Heart right ventricle (tissue), 16 donors: Measurements from ENCODE around the gene ATP6V0C. TPM values are rescaled to one million over a fixed set of nuclear protein-coding genes. Genes with fewer than 3 reads are reported as not detected.

Source experiments
- ATAC-seq, 8 donors: fragments of 200-7000 bp; cut with Tn5 transposase; one replicate each; pipeline ENCODE4 v1.9.1; 2020; ENCODE audit warnings: mild to moderate bottlenecking in 8 of 8, moderate library complexity in 8 of 8, moderate number of reproducible peaks in 1 of 8
- DNase-seq, 2 donors: peaks; one replicate each; pipeline ENCODE4 v3.0.0-alpha.2; 2020
- H3K27ac ChIP-seq, 10 donors: fragments of 200-600 bp; sonication (generic) in 2 of 10; one replicate each; pipeline versions ENCODE4 v1.5.0 to v1.8.0; 2020 to 2022; ENCODE audit warnings: mild to moderate bottlenecking in 3 of 10
- H3K27me3 ChIP-seq, 7 donors: fragments of 200-600 bp; one replicate each; pipeline ENCODE4 v1.8.0; 2021 to 2022; ENCODE audit warnings: mild to moderate bottlenecking in 2 of 7
- H3K36me3 ChIP-seq, 9 donors: fragments of 200-600 bp; sonication (generic) in 1 of 9; one replicate each; pipeline versions ENCODE4 v1.5.0 to v1.8.0; 2020 to 2022; ENCODE audit warnings: mild to moderate bottlenecking in 2 of 9
- H3K4me1 ChIP-seq, 9 donors: fragments of 200-600 bp; sonication (generic) in 1 of 9; one replicate each; pipeline versions ENCODE4 v1.5.0 to v1.8.0; 2020 to 2022; ENCODE audit warnings: mild to moderate bottlenecking in 4 of 9
- H3K4me3 ChIP-seq, 10 donors: fragments of 200-600 bp; sonication (generic) in 2 of 10; one replicate each; pipeline versions ENCODE4 v1.5.0 to v1.8.0; 2020 to 2022; ENCODE audit warnings: mild to moderate bottlenecking in 7 of 10, moderate library complexity in 2 of 10
- H3K9me3 ChIP-seq, 11 donors: fragments of 200-600 bp in 10 of 11; sonication (generic) in 2 of 11; one replicate each; pipeline versions ENCODE4 v1.5.0 to v1.8.0; 2013 to 2022; ENCODE audit warnings: mild to moderate bottlenecking in 2 of 11, control low read depth in 1 of 11, moderate library complexity in 1 of 11
- WGBS, 2 donors: extraction: QIAGEN DNeasy Blood & Tissue Kit; methylation state at CpG; one replicate each; pipeline ENCODE4 v1.1.7; 2013; ENCODE audit warnings: inconsistent platforms in 1 of 2; 5-methylcytosine and 5-hydroxymethylcytosine counted together
- intact Hi-C, 10 donors: fragments of 100-400 bp; cut with DNase I; formaldehyde crosslinking; loops; one replicate each; pipeline versions ENCODE4 v1.11.1 to v1.14.2; 2022
- polyA plus RNA-seq, 2 donors: library from polyadenylated mRNA; stranded (reverse); fragments of 200-250 nt; gene quantifications; one replicate each; pipeline ENCODE4 v1.2.3, GENCODE V29; 2013
- total RNA-seq, 10 donors: library from RNA; stranded (reverse); fragmentation: NEBNext Ultra II Directional in 3 of 10; extraction: Animal tissue kit (Norgen Biotek cat#: 25700) in 3 of 10; gene quantifications; one replicate each; pipeline versions ENCODE4 v1.2.1 to v1.2.4, GENCODE V29; 2021 to 2023
- TF ChIP-seq, protein P1 (sequence below), 9 donors: fragments of 200-600 bp; sonication (generic) in 2 of 9; IDR thresholded peaks; one replicate each; pipeline versions ENCODE4 v1.5.0 to v1.8.0; 2021 to 2022; ENCODE audit warnings: antibody characterized with exemption in 9 of 9, mild to moderate bottlenecking in 5 of 9, moderate library complexity in 1 of 9
- donor health status: Arrhythmogenic right ventricular cardiomyopathy.
- donor health status: ischemic (EF 13 %, LVEDD 7.1; RV severe dilation, severe dysfunction).
- donor health status: healthy with polysubstance abuse.
- donor health status: DM: no; HTN: yes; CAD: no.
- donor health status: DM: no; HTN: no; CAD: no.
- donor health status: ischemic (EF 25% LVEDD 6.9; RV normal size, moderate dysfunction).
- donor health status: ischemic (EF 25% LVEDD 5.7; RV mildly dilated, moderate dysfunction).
- donor health status: healthy.
- donor health status: DM: yes; HTN: yes; CAD: no.
- donor health status: Ischemic cardiomyopathy.
- donor health status: ischemic (EF 35%, LVEDD 5.7; RV mildly dilated, moderate dysfunction).
- donor health status: nonischemic (EF 11% LVEDD 7.7; RV severe dilation, severe dysfunction).
- donor health status: DM: yes; HTN: yes; CAD: no.
- donor health status: PGD.
- donor health status: ischemic (EF 29% LVEDD 5.4; RV normal size, mild dysfunction).
- donor health status: nonischemic (EF 23%, LVEDD 6.1; RV moderate dilation, normal function).

ATP6V0C gene
- total and polyA plus RNA-seq, 12 donors = 58.5 to 243 (median 130) TPM

DNA sequence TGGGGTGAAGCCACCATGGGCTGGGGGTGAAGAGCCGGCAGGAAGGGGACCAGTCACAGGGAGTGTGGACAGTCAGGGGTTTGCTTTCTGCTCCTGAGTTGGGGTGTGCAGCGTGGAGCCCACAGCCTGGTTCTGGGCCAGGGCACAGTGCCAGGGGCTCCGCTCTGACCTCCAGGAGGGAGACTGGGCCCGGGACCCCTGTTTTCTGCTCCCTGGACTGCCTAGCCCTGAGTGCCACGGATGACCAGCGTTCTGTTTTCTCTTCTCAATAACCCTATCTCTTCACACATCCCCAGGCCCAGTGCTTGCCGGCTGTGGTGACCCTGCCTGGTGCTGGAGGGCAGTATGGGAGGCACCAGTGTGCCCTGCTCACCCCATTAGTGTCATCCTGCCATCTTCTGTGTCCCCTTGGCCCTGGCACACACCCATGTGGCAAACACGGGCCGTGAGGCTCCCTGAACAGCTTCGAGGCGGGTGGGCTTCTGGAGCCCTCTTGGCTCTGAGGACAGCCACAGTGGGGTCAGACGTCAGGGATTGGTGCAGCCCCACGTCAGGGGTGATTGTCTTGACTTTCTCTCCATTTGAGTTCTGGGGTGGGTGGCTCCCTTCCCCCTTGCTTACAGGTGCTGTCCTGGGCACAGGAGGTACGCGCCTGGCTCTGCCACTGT is 16.3 kb downstream of the ATP6V0C start:
- Histone ChIP-seq H3K36me3 (peaks cover 0 to 54% (median 11%) of the 10 kb centered on the region in 9 donors), H3K9me3 (no peaks in the 10 kb centered on the region), H3K4me3 (no peak overlapping the region), H3K27ac (no peak overlapping the region), H3K27me3 (no peaks in the 10 kb centered on the region), H3K4me1 (peaks cover 0 to 23% (median 12%) of the 10 kb centered on the region in 9 donors)
- TF ChIP-seq, protein P1, sequence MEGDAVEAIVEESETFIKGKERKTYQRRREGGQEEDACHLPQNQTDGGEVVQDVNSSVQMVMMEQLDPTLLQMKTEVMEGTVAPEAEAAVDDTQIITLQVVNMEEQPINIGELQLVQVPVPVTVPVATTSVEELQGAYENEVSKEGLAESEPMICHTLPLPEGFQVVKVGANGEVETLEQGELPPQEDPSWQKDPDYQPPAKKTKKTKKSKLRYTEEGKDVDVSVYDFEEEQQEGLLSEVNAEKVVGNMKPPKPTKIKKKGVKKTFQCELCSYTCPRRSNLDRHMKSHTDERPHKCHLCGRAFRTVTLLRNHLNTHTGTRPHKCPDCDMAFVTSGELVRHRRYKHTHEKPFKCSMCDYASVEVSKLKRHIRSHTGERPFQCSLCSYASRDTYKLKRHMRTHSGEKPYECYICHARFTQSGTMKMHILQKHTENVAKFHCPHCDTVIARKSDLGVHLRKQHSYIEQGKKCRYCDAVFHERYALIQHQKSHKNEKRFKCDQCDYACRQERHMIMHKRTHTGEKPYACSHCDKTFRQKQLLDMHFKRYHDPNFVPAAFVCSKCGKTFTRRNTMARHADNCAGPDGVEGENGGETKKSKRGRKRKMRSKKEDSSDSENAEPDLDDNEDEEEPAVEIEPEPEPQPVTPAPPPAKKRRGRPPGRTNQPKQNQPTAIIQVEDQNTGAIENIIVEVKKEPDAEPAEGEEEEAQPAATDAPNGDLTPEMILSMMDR (IDR thresholded peaks at IDR 0.05) = no peak
- intact Hi-C loops = no loop called here
- ATAC-seq (no peak), DNase-seq (no peak)
- WGBS, 2 donors = 89 to 93% methylated on average over 14 to 15 of the region's 15 CpGs

DNA sequence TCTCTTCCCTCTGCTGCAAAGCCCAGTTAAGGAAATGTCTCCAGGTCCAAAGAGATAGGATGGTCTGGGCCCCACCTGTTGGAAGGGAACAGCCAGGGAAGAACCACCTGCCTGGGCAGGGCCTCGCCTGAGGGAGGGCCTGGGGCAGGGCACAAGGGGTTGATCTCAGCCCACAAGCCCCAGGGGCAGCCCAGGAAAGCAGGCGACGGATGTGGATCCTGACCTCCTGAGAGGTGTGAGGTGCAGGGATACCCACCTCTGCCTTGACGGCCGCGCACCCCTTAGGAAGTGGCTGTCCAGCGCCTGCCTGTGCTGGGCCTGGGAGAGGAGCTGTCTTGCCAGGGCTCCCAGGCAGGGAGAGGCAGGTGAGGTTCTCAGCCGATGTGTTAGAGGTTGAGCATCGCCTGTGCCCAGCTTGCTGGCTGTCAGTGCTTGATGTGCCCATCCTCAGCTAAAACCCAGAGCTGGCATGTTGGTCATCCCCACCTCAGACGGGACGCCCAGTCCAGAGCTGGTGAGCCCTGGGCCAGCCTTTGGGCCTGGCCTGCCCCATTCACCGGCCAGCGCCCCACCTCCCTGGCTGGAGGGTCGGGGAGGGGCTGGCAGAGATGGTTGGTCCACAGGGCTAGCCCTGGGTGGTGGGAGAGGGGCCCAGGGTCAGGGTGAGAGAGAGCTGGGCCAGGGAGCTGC is 17.0 kb downstream of the ATP6V0C start:
- WGBS, 2 donors = 85 to 91% methylated on average over 14 of the region's 14 CpGs
- TF ChIP-seq, protein P1 (IDR thresholded peaks at IDR 0.05) = no peak
- DNase-seq = no peak
- intact Hi-C loops = no loop called here
- H3K27ac ChIP-seq = peak overlapping the region in 9 of 10 donors; percentile 78 to 94 (median 85)
- peaks cover 0 to 48% (median 11%) of the 10 kb centered on the region in 9 donors for H3K36me3 ChIP-seq
- ATAC-seq = no peak
- no peaks in the 10 kb centered on the region for H3K9me3 ChIP-seq
- peak overlapping the region in 5 of 10 donors; percentile 66 to 77 (median 70) for H3K4me3 ChIP-seq
- no peaks in the 10 kb centered on the region for H3K27me3 ChIP-seq
- H3K4me1 ChIP-seq = peaks cover 0 to 26% (median 12%) of the 10 kb centered on the region in 9 donors

DNA sequence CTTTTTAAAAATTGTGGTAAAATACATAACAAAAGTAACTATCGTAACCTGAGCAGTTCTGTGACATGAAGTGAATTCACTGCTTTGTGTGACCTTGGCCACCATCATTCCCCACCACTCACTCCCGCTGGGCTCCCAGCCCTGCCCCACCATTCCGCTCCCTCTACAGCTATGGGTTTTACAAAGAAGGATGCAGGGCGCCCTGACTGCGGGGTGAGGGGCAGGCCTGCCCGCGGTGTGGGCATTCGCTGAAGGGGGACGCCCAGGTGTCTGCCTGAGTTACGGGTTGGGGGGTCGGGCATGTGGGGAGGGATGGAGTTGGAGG is 17.6 kb downstream of the ATP6V0C start, which contains the start of gene CEMP1:
Gene CEMP1 (minus strand): TSS at position 38 of the 325 bp plus-strand sequence. CDS start 335 bp downstream, outside the sequence.
- peak in 2 of 8 donors; percentile 0 to 3 for ATAC-seq
- WGBS, 2 donors = 11 to 17% methylated on average over 11 of the region's 11 CpGs

More for the DNA sequence above, 17.6 kb downstream of the ATP6V0C start, which contains the start of gene CEMP1:
- Histone ChIP-seq H3K36me3 (peaks cover 0 to 42% (median 11%) of the 10 kb centered on the region in 9 donors), H3K9me3 (no peaks in the 10 kb centered on the region), H3K27ac (peak within 1 kb of the TSS; percentile 55 to 94 (median 86)), H3K4me1 (peaks cover 0 to 32% (median 12%) of the 10 kb centered on the region in 9 donors), H3K4me3 (peak within 1 kb of the TSS; percentile 47 to 77 (median 66)), H3K27me3 (no peaks in the 10 kb centered on the region)
- DNase-seq = no peak
- intact Hi-C loops = no loop called here
- TF ChIP-seq, protein P1 (IDR thresholded peaks at IDR 0.05) = no peak
